Choroid plexus epithelial cell (primary cell): ENCODE data around the gene ZSWIM4.

Experiments used
- DNase-seq: peaks from one replicate; pipeline ENCODE4 v3.0.0-alpha.2; 2010; ENCODE audit warnings: low read depth
- H3K4me3 ChIP-seq: 2 replicates; pipeline ENCODE4 v1.5.1; 2011; ENCODE audit warnings: low read depth, mild to moderate bottlenecking, control low read depth, low read length, moderate library complexity
- CTCF ChIP-seq: conservative IDR thresholded peaks from 2 replicates; pipeline ENCODE4 v1.5.1; 2011; ENCODE audit warnings: low read depth, mild to moderate bottlenecking, control low read depth, inconsistent platforms, low read length, moderate library complexity

Gene ZSWIM4

GRCh38 chr19:13864667-13865570 is 69.7 kb downstream of the ZSWIM4 start:
- DNase-seq = no peak
- TF ChIP-seq CTCF = no peak
- peak overlapping the region; percentile 57 for H3K4me3 ChIP-seq

GRCh38 chr19:13865571-13866462 is 70.6 kb downstream of the ZSWIM4 start:
- no peak for DNase-seq
- TF ChIP-seq CTCF = no peak
- H3K4me3 ChIP-seq = peak overlapping the region; percentile 57

GRCh38 chr19:13866463-13867046 is 71.3 kb downstream of the ZSWIM4 start:
- TF ChIP-seq CTCF = no peak
- no peak for DNase-seq
- H3K4me3 ChIP-seq = peak overlapping the region; percentile 57

- H3K4me3 ChIP-seq = no peak overlapping the region
- no peak for TF ChIP-seq CTCF
- no peak for DNase-seq
These were observed 73.4 kb downstream of the ZSWIM4 start for GRCh38 chr19:13868663-13869062.

GRCh38 chr19:13869281-13869680 is 74.0 kb downstream of the ZSWIM4 start:
- DNase-seq = no peak
- TF ChIP-seq CTCF = no peak
- no peak overlapping the region for H3K4me3 ChIP-seq

- DNase-seq = no peak
- H3K4me3 ChIP-seq = no peak overlapping the region
- TF ChIP-seq CTCF = no peak
These were observed 75.6 kb downstream of the ZSWIM4 start for GRCh38 chr19:13870873-13871272.
